Frontal cortex (tissue), 4 donors: Measurements from ENCODE around the gene HINFP. TPM values are rescaled to one million over a fixed set of nuclear protein-coding genes. Genes with fewer than 3 reads are reported as not detected.
A peak's percentile ranks its signal among the peaks of the same experiment; 100 is the strongest.

ENCODE experiments used
- DNase-seq, 2 donors: peaks; one replicate each; pipeline ENCODE4 v3.0.0; 2012; ENCODE audit warnings: low spot score in 2 of 2
- FAIRE-seq: peaks from 2 replicates; lab custom pipeline; 2012; peaks lifted over from hg19 to GRCh38; lab: Jason Lieb, UNC
- total RNA-seq: library from RNA; depleted of rRNA; stranded (reverse); fragments of >200 nt; gene quantifications from one replicate; pipeline ENCODE4 v1.2.3, GENCODE V29; 2014
- donor health status: control.
- donor health status: control.
- donor health status: control.

HINFP gene
- 24.5 TPM for total RNA-seq

- DNase-seq (peak; percentile 93 to 98), FAIRE-seq (no peak)
Observed at GRCh38 chr11:119121008-119121810, at the start of gene HINFP. Gene HINFP (plus strand): TSS chr11:119121580. CDS start chr11:119126945, 5,365 bp downstream.

GRCh38 chr11:119077839-119078238 lies 43.5 kb upstream of the HINFP start:
- FAIRE-seq, result no peak
- no peak for DNase-seq

GRCh38 chr11:119078675-119079420 lies 42.5 kb upstream of the HINFP start:
- no peak for FAIRE-seq

GRCh38 chr11:119081682-119082260 lies 39.6 kb upstream of the HINFP start:
- no peak for FAIRE-seq
- DNase-seq, result no peak

More at GRCh38 chr11:119078675-119079420, 42.5 kb upstream of the HINFP start:
- DNase-seq, result no peak

GRCh38 chr11:119084663-119085436 lies 36.5 kb upstream of the HINFP start, which contains the start of gene HMBS:
Gene HMBS (plus strand): TSS chr11:119084881. CDS start chr11:119085034, 153 bp downstream.
- FAIRE-seq, result no peak
- peak; percentile 82 to 92 for DNase-seq

GRCh38 chr11:119085437-119085847 lies 35.9 kb upstream of the HINFP start:
- FAIRE-seq (no peak), DNase-seq (no peak)

GRCh38 chr11:119087123-119087522 lies 34.3 kb upstream of the HINFP start:
- DNase-seq (no peak), FAIRE-seq (no peak)

- no peak for FAIRE-seq
- no peak for DNase-seq
Observed at GRCh38 chr11:119087747-119088241, 33.6 kb upstream of the HINFP start.

GRCh38 chr11:119088406-119088805 lies 33.0 kb upstream of the HINFP start:
- FAIRE-seq, result no peak
- DNase-seq, result no peak

- DNase-seq, result no peak
Observed at GRCh38 chr11:119089319-119089718, 32.1 kb upstream of the HINFP start.

GRCh38 chr11:119091178-119091577 lies 30.2 kb upstream of the HINFP start:
- FAIRE-seq, result no peak
- no peak for DNase-seq

More at GRCh38 chr11:119089319-119089718, 32.1 kb upstream of the HINFP start:
- FAIRE-seq, result no peak

GRCh38 chr11:119091966-119092879 lies 29.2 kb upstream of the HINFP start:
- no peak for FAIRE-seq
- no peak for DNase-seq

GRCh38 chr11:119092880-119093842 lies 28.2 kb upstream of the HINFP start:
- DNase-seq, result no peak
- FAIRE-seq, result no peak

- no peak for DNase-seq
Observed at GRCh38 chr11:119093942-119094815, 27.2 kb upstream of the HINFP start.

GRCh38 chr11:119094816-119095065 lies 26.6 kb upstream of the HINFP start:
- peak; percentile 74 to 80 for DNase-seq
- no peak for FAIRE-seq

More at GRCh38 chr11:119093942-119094815, 27.2 kb upstream of the HINFP start:
- FAIRE-seq, result no peak

GRCh38 chr11:119095066-119095880 lies 26.1 kb upstream of the HINFP start:
- FAIRE-seq, result peak; percentile 99

More at GRCh38 chr11:119095066-119095880, 26.1 kb upstream of the HINFP start:
- DNase-seq, result peak; percentile 95 to 97
